ENCODE measurements around the gene RANBP3. TPM values are rescaled to one million over a fixed set of nuclear protein-coding genes. Genes with fewer than 3 reads are reported as not detected.
A peak's percentile ranks its signal among the peaks of the same experiment; 100 is the strongest.

RANBP3 gene
- total and polyA plus RNA-seq, 4 donors: 42.0 to 88.6 (median 63.0) TPM

DNA sequence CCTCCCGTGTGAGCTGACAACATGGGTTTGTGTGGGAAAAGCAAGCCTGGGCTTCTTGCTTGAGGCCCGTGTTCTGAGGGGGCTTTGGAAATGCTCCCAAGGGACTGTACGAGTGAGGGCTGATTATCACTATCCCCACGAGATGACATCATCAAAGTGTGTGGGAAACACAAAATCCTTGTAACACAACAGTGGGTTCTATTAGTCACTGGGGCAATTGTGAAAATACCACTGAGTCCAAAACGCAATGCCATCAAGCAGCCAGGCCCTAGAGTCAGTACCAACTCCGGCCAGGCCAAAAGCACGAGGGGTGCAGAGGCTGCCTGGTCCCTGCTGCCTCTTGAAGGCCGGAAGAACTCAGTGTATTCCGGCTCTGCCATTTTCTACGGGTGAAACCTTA lies 34.3 kb downstream of the RANBP3 start:
- Histone ChIP-seq H3K4me3 (ENCODE audit: low read depth, low read length) (no peak overlapping the region), H3K4me1 (ENCODE audit: control insufficient read depth, insufficient read depth, low read length) (peaks cover 60% of the 10 kb centered on the region), H3K9me3 (ENCODE audit: control insufficient read depth, insufficient read depth, low read length) (no peaks in the 10 kb centered on the region), H3K27ac (ENCODE audit: low read depth, low read length) (no peak overlapping the region), H3K36me3 (ENCODE audit: control insufficient read depth, insufficient read depth, low read length) (peaks cover 52% of the 10 kb centered on the region), H3K27me3 (ENCODE audit: control insufficient read depth, insufficient read depth, low read length) (no peaks in the 10 kb centered on the region)
- WGBS (ENCODE audit: insufficient coverage): 81% methylated on average over 6 of the region's 10 CpGs
- no peak for DNase-seq (ENCODE audit: low read depth in 4 of 6, low spot score in 6 of 6)

DNA sequence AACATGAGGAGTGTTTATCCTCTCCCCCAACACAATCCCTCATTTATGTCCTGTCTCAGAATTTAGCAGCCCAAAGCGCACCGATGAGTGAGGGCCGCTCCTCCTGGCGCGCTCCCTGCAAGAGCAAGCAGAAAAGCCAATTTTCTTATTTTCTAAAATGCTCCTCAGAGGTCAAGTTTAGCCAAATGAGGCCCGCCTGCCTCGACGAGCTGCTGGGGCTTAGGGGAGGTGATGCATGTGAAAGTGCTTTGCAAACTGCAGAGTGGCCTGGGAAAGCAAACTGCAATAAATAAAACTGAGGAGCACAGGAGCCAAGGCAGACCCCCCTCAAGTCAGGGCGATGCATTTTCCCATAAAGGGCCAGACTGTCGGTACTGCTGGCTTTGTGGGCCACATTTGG lies 34.9 kb downstream of the RANBP3 start:
- DNase-seq (ENCODE audit: low read depth in 4 of 6, low spot score in 6 of 6): peak in 1 of 6 donors; percentile 41
- Histone ChIP-seq H3K9me3 (ENCODE audit: control insufficient read depth, insufficient read depth, low read length) (no peaks in the 10 kb centered on the region), H3K4me1 (ENCODE audit: control insufficient read depth, insufficient read depth, low read length) (peaks cover 54% of the 10 kb centered on the region), H3K27ac (ENCODE audit: low read depth, low read length) (no peak overlapping the region), H3K36me3 (ENCODE audit: control insufficient read depth, insufficient read depth, low read length) (peaks cover 57% of the 10 kb centered on the region), H3K27me3 (ENCODE audit: control insufficient read depth, insufficient read depth, low read length) (no peaks in the 10 kb centered on the region), H3K4me3 (ENCODE audit: low read depth, low read length) (no peak overlapping the region)
- 49% methylated on average over 7 of the region's 10 CpGs for WGBS (ENCODE audit: insufficient coverage)

DNA sequence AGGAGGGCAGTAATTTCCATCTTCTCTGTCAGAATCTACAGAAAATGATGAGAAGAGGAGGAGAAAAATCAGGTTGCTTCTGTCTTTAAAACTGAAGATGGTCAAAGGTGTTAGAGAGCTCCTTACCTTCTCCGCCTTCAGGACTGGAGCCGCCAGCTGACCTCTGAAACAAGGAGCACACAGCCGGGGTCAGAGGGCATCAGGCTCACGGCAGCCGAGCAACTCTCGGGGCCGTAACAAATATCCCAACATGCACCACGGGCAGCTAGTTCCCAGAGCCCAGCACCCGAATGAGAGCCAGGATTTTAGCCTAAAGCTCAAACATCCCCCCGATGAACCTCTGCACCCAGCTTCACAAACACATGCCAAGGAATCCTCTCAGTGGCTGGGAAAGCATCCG lies 36.3 kb downstream of the RANBP3 start:
- 59% methylated on average over 11 of the region's 11 CpGs for WGBS (ENCODE audit: insufficient coverage)
- Histone ChIP-seq H3K27me3 (ENCODE audit: control insufficient read depth, insufficient read depth, low read length) (no peaks in the 10 kb centered on the region), H3K4me3 (ENCODE audit: low read depth, low read length) (no peak overlapping the region), H3K9me3 (ENCODE audit: control insufficient read depth, insufficient read depth, low read length) (no peaks in the 10 kb centered on the region), H3K36me3 (ENCODE audit: control insufficient read depth, insufficient read depth, low read length) (peaks cover 66% of the 10 kb centered on the region), H3K4me1 (ENCODE audit: control insufficient read depth, insufficient read depth, low read length) (peaks cover 43% of the 10 kb centered on the region), H3K27ac (ENCODE audit: low read depth, low read length) (no peak overlapping the region)
- no peak for DNase-seq (ENCODE audit: low read depth in 4 of 6, low spot score in 6 of 6)

DNA sequence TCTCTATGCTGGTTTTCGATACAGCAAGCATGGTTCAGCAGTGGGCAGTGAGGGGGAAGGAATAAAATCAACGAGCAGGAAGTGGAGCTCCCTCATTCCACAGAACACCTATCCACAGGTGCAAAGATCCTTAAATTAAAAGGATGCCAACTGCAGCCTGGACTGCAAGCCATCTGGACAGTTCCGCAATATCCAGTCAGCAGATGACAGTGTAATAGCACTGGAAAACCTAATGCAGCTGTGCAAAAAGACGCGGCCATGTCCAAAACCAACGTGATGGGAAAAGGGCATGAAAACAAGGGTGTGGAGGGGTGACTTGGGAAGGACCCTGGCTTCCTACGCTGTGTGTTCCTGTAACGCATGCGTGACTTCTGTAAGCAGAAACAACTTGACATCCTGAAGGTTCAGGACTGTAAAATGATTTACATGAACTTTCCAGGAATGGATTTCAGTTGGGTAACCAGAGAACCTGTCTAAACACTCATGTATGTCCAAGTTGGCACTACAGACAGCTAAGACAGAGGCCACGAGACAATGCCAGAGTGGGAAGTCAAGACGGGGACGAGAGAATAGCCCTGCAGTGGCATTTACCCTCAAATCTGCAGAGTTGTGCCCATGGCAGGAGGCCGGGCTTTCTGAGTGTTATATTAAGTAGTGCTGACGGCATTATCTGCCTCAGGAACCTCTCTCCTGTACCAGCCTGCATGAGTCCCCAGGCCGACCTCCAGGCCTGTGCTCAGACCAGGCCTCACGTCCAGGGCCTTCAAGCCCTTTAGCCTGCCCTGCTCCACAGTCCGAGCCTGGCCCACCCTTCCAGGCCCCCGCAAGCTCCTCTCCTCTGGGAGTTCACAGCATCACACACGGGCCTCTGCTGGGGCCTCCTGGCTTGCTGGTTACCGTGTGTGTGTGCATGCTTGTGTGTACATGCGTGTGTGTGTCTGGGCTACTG lies 37.4 kb downstream of the RANBP3 start:
- Histone ChIP-seq H3K9me3 (ENCODE audit: control insufficient read depth, insufficient read depth, low read length) (no peaks in the 10 kb centered on the region), H3K4me1 (ENCODE audit: control insufficient read depth, insufficient read depth, low read length) (peaks cover 44% of the 10 kb centered on the region), H3K4me3 (ENCODE audit: low read depth, low read length) (no peak overlapping the region), H3K36me3 (ENCODE audit: control insufficient read depth, insufficient read depth, low read length) (peaks cover 63% of the 10 kb centered on the region), H3K27me3 (ENCODE audit: control insufficient read depth, insufficient read depth, low read length) (no peaks in the 10 kb centered on the region), H3K27ac (ENCODE audit: low read depth, low read length) (no peak overlapping the region)
- 95% methylated on average over 11 of the region's 21 CpGs for WGBS (ENCODE audit: insufficient coverage)
- no peak for DNase-seq (ENCODE audit: low read depth in 4 of 6, low spot score in 6 of 6)

DNA sequence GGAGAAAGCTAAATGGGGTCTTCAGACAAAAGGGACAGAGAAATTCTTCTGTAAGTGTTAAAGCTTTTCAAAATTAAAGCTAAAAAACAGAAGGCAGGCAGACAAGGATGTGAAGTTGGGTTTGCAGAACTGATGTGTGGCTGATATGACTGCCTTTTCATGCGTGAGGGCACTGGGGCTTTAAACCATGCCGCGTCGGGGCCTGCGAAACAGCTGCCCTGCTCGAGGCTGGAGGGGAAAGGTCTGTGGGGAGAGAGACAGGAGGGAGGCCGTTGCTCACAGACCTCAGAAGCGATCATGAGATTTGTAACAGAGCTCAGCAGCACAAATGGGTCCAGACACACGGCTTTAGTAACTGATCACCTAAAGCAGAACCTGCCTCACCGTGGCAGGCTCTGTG lies 40.4 kb downstream of the RANBP3 start:
- Histone ChIP-seq H3K4me1 (ENCODE audit: control insufficient read depth, insufficient read depth, low read length) (peaks cover 48% of the 10 kb centered on the region), H3K27me3 (ENCODE audit: control insufficient read depth, insufficient read depth, low read length) (no peaks in the 10 kb centered on the region), H3K9me3 (ENCODE audit: control insufficient read depth, insufficient read depth, low read length) (no peaks in the 10 kb centered on the region), H3K4me3 (ENCODE audit: low read depth, low read length) (no peak overlapping the region), H3K27ac (ENCODE audit: low read depth, low read length) (no peak overlapping the region), H3K36me3 (ENCODE audit: control insufficient read depth, insufficient read depth, low read length) (peaks cover 73% of the 10 kb centered on the region)
- DNase-seq (ENCODE audit: low read depth in 4 of 6, low spot score in 6 of 6): no peak
- WGBS (ENCODE audit: insufficient coverage): 72% methylated on average over 10 of the region's 10 CpGs

DNA sequence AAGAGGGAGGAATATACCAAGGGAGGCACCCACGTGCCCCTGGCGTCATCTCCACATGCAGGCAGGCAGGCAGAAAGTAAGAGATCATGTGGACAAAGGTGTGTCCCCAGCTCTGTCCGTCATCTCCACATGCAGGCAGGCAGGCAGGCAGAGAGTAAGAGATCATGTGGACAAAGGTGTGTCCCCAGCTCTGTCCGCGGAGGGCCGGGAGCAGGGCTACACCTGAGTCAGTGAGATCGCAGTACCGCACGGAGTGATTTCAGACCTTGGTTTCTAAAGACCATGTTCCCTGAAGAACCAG lies 41.7 kb downstream of the RANBP3 start:
- Histone ChIP-seq H3K27me3 (ENCODE audit: control insufficient read depth, insufficient read depth, low read length) (no peaks in the 10 kb centered on the region), H3K27ac (ENCODE audit: low read depth, low read length) (no peak overlapping the region)

DNA sequence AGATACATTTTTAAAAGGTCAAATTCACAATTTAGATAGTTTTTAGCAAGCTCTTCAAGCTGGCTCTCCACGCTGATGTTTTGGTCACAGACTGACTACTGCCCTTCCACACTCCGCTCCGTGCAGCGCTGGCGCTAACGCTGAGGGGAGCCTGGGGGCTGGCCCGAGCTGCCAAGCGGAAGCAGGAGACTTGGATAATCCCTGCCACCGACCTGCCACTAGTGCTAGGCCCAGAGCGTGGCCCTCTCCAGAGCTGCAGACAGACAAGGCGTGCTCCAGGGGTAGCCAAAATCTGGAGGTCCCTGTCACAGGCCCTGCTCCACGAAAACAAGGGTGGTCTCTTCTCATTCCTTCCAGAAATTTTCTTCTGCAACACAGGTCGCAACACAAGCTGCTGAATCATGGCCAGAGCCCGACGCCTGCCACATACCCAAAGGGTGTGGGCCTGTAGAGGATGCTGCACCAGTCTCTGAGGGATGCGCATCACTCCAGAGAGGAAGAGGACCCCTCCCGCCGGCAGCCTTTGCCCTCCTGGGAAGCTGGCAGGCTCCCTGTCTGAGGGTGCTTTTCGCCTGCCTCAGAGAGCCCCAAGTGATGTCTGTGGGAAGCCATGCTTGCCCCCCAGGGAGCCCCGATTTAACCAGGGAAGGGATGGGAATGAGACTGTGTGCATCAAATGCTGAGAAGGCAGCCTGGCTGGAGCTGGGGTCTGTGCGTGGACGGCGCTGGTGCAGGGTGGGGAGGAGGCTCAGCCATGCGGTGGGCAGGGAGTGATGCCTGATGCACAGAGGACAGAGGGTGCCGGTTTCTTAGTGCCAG lies 42.3 kb downstream of the RANBP3 start:
- WGBS (ENCODE audit: insufficient coverage): 76% methylated on average over 24 of the region's 25 CpGs
- Histone ChIP-seq H3K36me3 (ENCODE audit: control insufficient read depth, insufficient read depth, low read length) (peaks cover 81% of the 10 kb centered on the region), H3K27ac (ENCODE audit: low read depth, low read length) (peak overlapping the region; percentile 30), H3K4me3 (ENCODE audit: low read depth, low read length) (no peak overlapping the region), H3K4me1 (ENCODE audit: control insufficient read depth, insufficient read depth, low read length) (peaks cover 43% of the 10 kb centered on the region), H3K9me3 (ENCODE audit: control insufficient read depth, insufficient read depth, low read length) (no peaks in the 10 kb centered on the region), H3K27me3 (ENCODE audit: control insufficient read depth, insufficient read depth, low read length) (no peaks in the 10 kb centered on the region)
- DNase-seq (ENCODE audit: low read depth in 4 of 6, low spot score in 6 of 6): no peak

More for the DNA sequence above, 41.7 kb downstream of the RANBP3 start:
- Histone ChIP-seq H3K9me3 (ENCODE audit: control insufficient read depth, insufficient read depth, low read length) (no peaks in the 10 kb centered on the region), H3K4me1 (ENCODE audit: control insufficient read depth, insufficient read depth, low read length) (peaks cover 43% of the 10 kb centered on the region), H3K36me3 (ENCODE audit: control insufficient read depth, insufficient read depth, low read length) (peaks cover 81% of the 10 kb centered on the region), H3K4me3 (ENCODE audit: low read depth, low read length) (no peak overlapping the region)
- WGBS (ENCODE audit: insufficient coverage): 93% methylated on average over 9 of the region's 9 CpGs
- no peak for DNase-seq (ENCODE audit: low read depth in 4 of 6, low spot score in 6 of 6)

DNA sequence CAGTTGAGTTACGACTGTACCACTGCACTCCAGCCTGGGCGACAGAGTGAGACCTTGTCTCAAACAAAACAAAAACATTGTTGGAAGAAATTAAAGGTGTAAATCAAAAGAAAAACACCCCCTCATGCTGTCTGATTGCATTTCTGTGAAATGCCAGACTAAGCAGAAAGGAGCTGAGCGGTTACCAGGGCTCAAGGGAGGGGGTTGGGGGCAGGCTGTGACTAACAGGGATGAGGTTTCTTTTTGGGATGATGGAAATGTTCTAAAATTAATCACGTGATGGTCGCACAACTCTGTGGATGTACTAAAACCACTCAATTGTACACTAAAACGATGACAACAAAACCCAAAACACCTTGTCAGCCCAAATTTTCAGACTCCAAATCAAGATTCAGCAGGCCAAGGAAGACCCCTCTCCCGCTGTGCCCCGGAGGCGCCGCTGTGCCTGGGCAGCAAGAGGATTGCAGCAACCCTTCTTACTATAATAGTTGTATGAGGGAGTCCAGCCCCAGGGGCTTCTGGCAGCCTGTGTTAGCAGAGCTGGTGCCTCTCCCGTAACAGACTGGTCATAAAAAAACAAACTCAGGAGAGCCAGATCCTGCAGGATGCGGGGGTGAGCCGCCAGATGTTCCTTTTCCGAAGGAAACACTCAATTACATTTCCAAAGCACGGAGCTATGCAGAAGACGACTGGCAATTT lies 43.0 kb downstream of the RANBP3 start:
- H3K4me1 ChIP-seq (ENCODE audit: control insufficient read depth, insufficient read depth, low read length): peaks cover 43% of the 10 kb centered on the region
- 59% methylated on average over 10 of the region's 16 CpGs for WGBS (ENCODE audit: insufficient coverage)
- no peak overlapping the region for H3K4me3 ChIP-seq (ENCODE audit: low read depth, low read length)
- no peaks in the 10 kb centered on the region for H3K27me3 ChIP-seq (ENCODE audit: control insufficient read depth, insufficient read depth, low read length)
- peak in 1 of 6 donors; percentile 80 for DNase-seq (ENCODE audit: low read depth in 4 of 6, low spot score in 6 of 6)
- no peak overlapping the region for H3K27ac ChIP-seq (ENCODE audit: low read depth, low read length)
- peaks cover 81% of the 10 kb centered on the region for H3K36me3 ChIP-seq (ENCODE audit: control insufficient read depth, insufficient read depth, low read length)
- no peaks in the 10 kb centered on the region for H3K9me3 ChIP-seq (ENCODE audit: control insufficient read depth, insufficient read depth, low read length)

DNA sequence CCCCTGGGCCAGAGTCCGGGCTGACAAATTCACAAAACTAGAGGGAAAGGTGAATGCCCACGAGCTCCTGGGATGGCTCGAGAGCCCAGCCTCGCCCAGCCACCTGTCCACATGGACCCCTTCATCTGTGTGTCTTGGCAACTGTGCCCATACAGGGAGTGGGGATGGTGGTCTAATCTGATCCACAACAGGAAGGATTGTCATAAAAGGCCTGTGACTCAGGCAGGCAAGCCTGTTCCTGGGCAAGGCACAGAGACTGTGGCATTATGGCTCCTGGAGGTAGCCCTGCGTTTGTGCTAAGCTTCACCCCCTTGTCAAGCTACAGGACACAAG lies 43.9 kb downstream of the RANBP3 start:
- H3K36me3 ChIP-seq (ENCODE audit: control insufficient read depth, insufficient read depth, low read length): peaks cover 83% of the 10 kb centered on the region
- no peaks in the 10 kb centered on the region for H3K27me3 ChIP-seq (ENCODE audit: control insufficient read depth, insufficient read depth, low read length)
- no peak overlapping the region for H3K27ac ChIP-seq (ENCODE audit: low read depth, low read length)
- WGBS (ENCODE audit: insufficient coverage): 90% methylated on average over 5 of the region's 5 CpGs
- no peaks in the 10 kb centered on the region for H3K9me3 ChIP-seq (ENCODE audit: control insufficient read depth, insufficient read depth, low read length)
- no peak for DNase-seq (ENCODE audit: low read depth in 4 of 6, low spot score in 6 of 6)
- peaks cover 43% of the 10 kb centered on the region for H3K4me1 ChIP-seq (ENCODE audit: control insufficient read depth, insufficient read depth, low read length)
- no peak overlapping the region for H3K4me3 ChIP-seq (ENCODE audit: low read depth, low read length)
